WTC11 (cell line): Measurements from ENCODE around the gene SIM1. TPM values are rescaled to one million over a fixed set of nuclear protein-coding genes. Genes with fewer than 3 reads are reported as not detected.

ENCODE experiments used
- ATAC-seq: fragments of 200-7000 bp; cut with Tn5 transposase; 2 replicates; pipeline ENCODE4 v1.10.0; 2021; ENCODE audit warnings: mild to moderate bottlenecking, moderate library complexity
- CTCF ChIA-PET: fragments of 300-600 bp; sonication (Branson Sonifier 250); formaldehyde crosslinking; loops from one replicate; lab custom pipeline; 2021; ENCODE audit warnings: antibody characterized with exemption; lab: Charles Lee
- POLR2A ChIA-PET: fragments of 350-600 bp; sonication (Branson Sonifier 250); formaldehyde crosslinking; loops from one replicate; lab custom pipeline; 2021; ENCODE audit warnings: antibody characterized with exemption; lab: Charles Lee
- DNase-seq: peaks from one replicate; pipeline ENCODE4 v3.0.0; 2021; ENCODE audit warnings: low spot score
- H3K27ac Mint-ChIP-seq: 2 replicates; pipeline ENCODE4 v1.8.0; 2021; ENCODE audit warnings: mixed read lengths
- H3K27me3 Mint-ChIP-seq: 2 replicates; pipeline ENCODE4 v1.8.0; 2021; ENCODE audit warnings: low read depth, mild to moderate bottlenecking, moderate library complexity, mixed read lengths
- H3K36me3 Mint-ChIP-seq: 2 replicates; pipeline ENCODE4 v1.8.0; 2021; ENCODE audit warnings: mixed read lengths
- H3K4me1 Mint-ChIP-seq: 2 replicates; pipeline ENCODE4 v1.8.0; 2022; ENCODE audit warnings: mixed read lengths
- H3K4me3 Mint-ChIP-seq: 2 replicates; pipeline ENCODE4 v1.8.0; 2021; ENCODE audit warnings: mild to moderate bottlenecking, moderate library complexity, mixed read lengths
- H3K9me3 Mint-ChIP-seq: 2 replicates; pipeline ENCODE4 v1.8.0; 2021; ENCODE audit warnings: mixed read lengths
- AFF4 ChIP-seq: sonication (generic); formaldehyde crosslinking; IDR thresholded peaks from 2 replicates; pipeline ENCODE4 v1.8.1; 2023; ENCODE audit warnings: mild to moderate bottlenecking, missing genetic modification reagents, borderline replicate concordance
- ARID4B ChIP-seq: sonication (generic); formaldehyde crosslinking; IDR thresholded peaks from 2 replicates; pipeline ENCODE4 v1.8.0; 2023; ENCODE audit warnings: missing genetic modification reagents, mild to moderate bottlenecking, borderline replicate concordance
- ATF1 ChIP-seq: sonication (generic); formaldehyde crosslinking; IDR thresholded peaks from 2 replicates; pipeline ENCODE4 v1.8.1; 2023; ENCODE audit warnings: mild to moderate bottlenecking, moderate library complexity, missing genetic modification reagents
- ATF2 ChIP-seq: sonication (generic); formaldehyde crosslinking; IDR thresholded peaks from 2 replicates; pipeline ENCODE4 v1.8.1; 2022; ENCODE audit warnings: low read depth, missing genetic modification reagents, borderline replicate concordance
- FOXJ3 ChIP-seq: sonication (generic); formaldehyde crosslinking; IDR thresholded peaks from 2 replicates; pipeline ENCODE4 v1.9.0; 2021; ENCODE audit warnings: missing genetic modification reagents, mild to moderate bottlenecking, borderline replicate concordance
- JUN ChIP-seq: sonication (generic); formaldehyde crosslinking; IDR thresholded peaks from 2 replicates; pipeline ENCODE4 v1.8.0; 2023; ENCODE audit warnings: mild to moderate bottlenecking, missing genetic modification reagents
- KAT7 ChIP-seq: sonication (generic); formaldehyde crosslinking; IDR thresholded peaks from 2 replicates; pipeline ENCODE4 v1.8.1; 2023; ENCODE audit warnings: missing genetic modification reagents, mild to moderate bottlenecking, borderline replicate concordance
- MAX ChIP-seq: sonication (generic); formaldehyde crosslinking; IDR thresholded peaks from 2 replicates; pipeline ENCODE4 v1.8.0; 2022; ENCODE audit warnings: mild to moderate bottlenecking, missing genetic modification reagents
- MXD4 ChIP-seq: fragments of 250-450 bp; sonication (Bioruptor Pico); IDR thresholded peaks from 2 replicates; pipeline ENCODE4 v1.8.0; 2021; ENCODE audit warnings: mild to moderate bottlenecking, moderate library complexity, borderline replicate concordance
- SMAD4 ChIP-seq: sonication (generic); formaldehyde crosslinking; IDR thresholded peaks from 2 replicates; pipeline ENCODE4 v1.8.0; 2022; ENCODE audit warnings: mild to moderate bottlenecking, missing genetic modification reagents
- TEAD1 ChIP-seq: sonication (generic); formaldehyde crosslinking; IDR thresholded peaks from 2 replicates; pipeline ENCODE4 v1.8.0; 2022; ENCODE audit warnings: mild to moderate bottlenecking, missing genetic modification reagents
- ZBTB43 ChIP-seq: sonication (generic); formaldehyde crosslinking; IDR thresholded peaks from 2 replicates; pipeline ENCODE4 v1.8.1; 2023; ENCODE audit warnings: mild to moderate bottlenecking, missing genetic modification reagents
- ZNF396 ChIP-seq: fragments of 250-450 bp; sonication (Bioruptor Pico); IDR thresholded peaks from 2 replicates; pipeline ENCODE4 v1.8.0; 2021; ENCODE audit warnings: mild to moderate bottlenecking, moderate library complexity, borderline replicate concordance
- ZNF425 ChIP-seq: fragments of 250-450 bp; sonication (Bioruptor Pico); conservative IDR thresholded peaks from 2 replicates; pipeline ENCODE4 v1.9.0; 2021; ENCODE audit warnings: mild to moderate bottlenecking
- ZNF512 ChIP-seq: sonication (generic); formaldehyde crosslinking; IDR thresholded peaks from 2 replicates; pipeline ENCODE4 v1.8.1; 2022; ENCODE audit warnings: missing genetic modification reagents, borderline replicate concordance
- total RNA-seq: library from RNA; stranded (reverse); gene quantifications from 3 replicates; pipeline ENCODE4 v1.2.3, GENCODE V29; 2021

SIM1 gene
- total RNA-seq, 1 experiment from 2014 or later: 0.09 TPM

- CTCF ChIA-PET: interaction anchor here (0.8 kb wide), 1 partner anchor 27 kb away, joined by 3 read pairs; no protein-coding TSS in a partner anchor
- H3K9me3 Mint-ChIP-seq: no peaks in the 10 kb centered on the region
- POLR2A ChIA-PET: no interaction called here
- ATAC-seq: peak; percentile 65
- no peak overlapping the region for H3K4me3 Mint-ChIP-seq
- H3K4me1 Mint-ChIP-seq: peaks cover 25% of the 10 kb centered on the region
- no peaks in the 10 kb centered on the region for H3K27me3 Mint-ChIP-seq
- H3K36me3 Mint-ChIP-seq: no peaks in the 10 kb centered on the region
- TF ChIP-seq AFF4 (CRISPR knock-in tag) (no peak), ZBTB43 (CRISPR knock-in tag) (no peak), SMAD4 (no peak), MAX (no peak), ZNF512 (no peak)
- TF ChIP-seq, all 79 proteins: peak for 0
- DNase-seq: no peak
- H3K27ac Mint-ChIP-seq: no peak overlapping the region
Observed at GRCh38 chr6:100433726-100434435, 30.8 kb downstream of the SIM1 start.

GRCh38 chr6:100432136-100432535, 32.6 kb downstream of the SIM1 start:
- H3K9me3 Mint-ChIP-seq: no peaks in the 10 kb centered on the region
- no peak for DNase-seq
- ATAC-seq: peak; percentile 59
- H3K4me3 Mint-ChIP-seq: no peak overlapping the region
- no peaks in the 10 kb centered on the region for H3K36me3 Mint-ChIP-seq
- H3K27ac Mint-ChIP-seq: no peak overlapping the region
- H3K27me3 Mint-ChIP-seq: no peaks in the 10 kb centered on the region
- CTCF ChIA-PET: interaction anchor here (1.1 kb wide), 1 partner anchor 325 kb away, joined by 3 read pairs; no protein-coding TSS in a partner anchor
- POLR2A ChIA-PET: no interaction called here
- peaks cover 28% of the 10 kb centered on the region for H3K4me1 Mint-ChIP-seq
- TF ChIP-seq ARID4B (CRISPR knock-in tag) (no peak), JUN (CRISPR knock-in tag) (no peak), TEAD1 (CRISPR knock-in tag) (no peak), FOXJ3 (CRISPR knock-in tag) (no peak), ZNF425 (CRISPR knock-in tag) (no peak), KAT7 (CRISPR knock-in tag) (no peak), ZNF396 (CRISPR knock-in tag) (no peak), ATF2 (CRISPR knock-in tag) (no peak), MXD4 (CRISPR knock-in tag) (no peak), ZBTB43 (CRISPR knock-in tag) (no peak), ATF1 (CRISPR knock-in tag) (no peak)
